Sigmoid colon (tissue), 3 donors: ENCODE data around the gene ADK.

Experiments
- POLR2A ChIP-seq, 2 donors: fragments of 450-650 bp; IDR thresholded peaks; one replicate each; pipeline ENCODE4 v1.6.1; 2016; ENCODE audit warnings: antibody characterized with exemption in 2 of 2, mild to moderate bottlenecking in 2 of 2, moderate library complexity in 2 of 2
- TF ChIP-seq, protein P1 (sequence below), 4 experiments: fragments of 450-650 bp in 3 of 4; fragments of 200-600 bp in 1 of 4; IDR thresholded peaks; one replicate each; pipeline ENCODE4 v1.5.1; 2016 to 2019; ENCODE audit warnings: antibody characterized with exemption in 4 of 4, mild to moderate bottlenecking in 3 of 4, moderate library complexity in 2 of 4

DNA sequence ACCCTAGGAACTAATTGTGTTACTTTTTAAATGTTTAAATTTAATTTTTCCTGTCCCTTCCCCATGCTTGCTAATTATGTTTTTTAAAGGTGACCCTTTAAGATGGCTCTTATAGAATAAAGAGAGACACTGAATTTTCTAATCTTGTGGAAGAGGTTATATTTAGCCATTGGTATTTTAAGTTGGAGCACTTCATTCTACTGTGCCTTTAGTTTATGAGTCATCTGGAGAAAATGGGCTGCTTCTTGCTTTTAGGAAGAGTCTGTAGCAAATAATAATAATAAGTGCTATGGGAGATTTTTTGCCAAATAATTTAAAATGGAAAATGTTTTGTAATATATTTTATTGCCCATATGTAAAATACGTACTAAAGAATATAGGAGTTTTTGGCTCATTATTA lies 139.7 kb downstream of the ADK start:
- no peak for TF ChIP-seq POLR2A (IDR thresholded peaks at IDR 0.05)
- TF ChIP-seq, protein P1, sequence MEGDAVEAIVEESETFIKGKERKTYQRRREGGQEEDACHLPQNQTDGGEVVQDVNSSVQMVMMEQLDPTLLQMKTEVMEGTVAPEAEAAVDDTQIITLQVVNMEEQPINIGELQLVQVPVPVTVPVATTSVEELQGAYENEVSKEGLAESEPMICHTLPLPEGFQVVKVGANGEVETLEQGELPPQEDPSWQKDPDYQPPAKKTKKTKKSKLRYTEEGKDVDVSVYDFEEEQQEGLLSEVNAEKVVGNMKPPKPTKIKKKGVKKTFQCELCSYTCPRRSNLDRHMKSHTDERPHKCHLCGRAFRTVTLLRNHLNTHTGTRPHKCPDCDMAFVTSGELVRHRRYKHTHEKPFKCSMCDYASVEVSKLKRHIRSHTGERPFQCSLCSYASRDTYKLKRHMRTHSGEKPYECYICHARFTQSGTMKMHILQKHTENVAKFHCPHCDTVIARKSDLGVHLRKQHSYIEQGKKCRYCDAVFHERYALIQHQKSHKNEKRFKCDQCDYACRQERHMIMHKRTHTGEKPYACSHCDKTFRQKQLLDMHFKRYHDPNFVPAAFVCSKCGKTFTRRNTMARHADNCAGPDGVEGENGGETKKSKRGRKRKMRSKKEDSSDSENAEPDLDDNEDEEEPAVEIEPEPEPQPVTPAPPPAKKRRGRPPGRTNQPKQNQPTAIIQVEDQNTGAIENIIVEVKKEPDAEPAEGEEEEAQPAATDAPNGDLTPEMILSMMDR (IDR thresholded peaks at IDR 0.05): no peak
